ENCODE measurements around the gene SDR9C7.
"Not testable (repeated sequence)": the region's sequence is repeated elsewhere in the genome, so short reads cannot be mapped to it uniquely, and the experiment has no call there.

The SDR9C7 gene

GRCh38 chr12:56962247-56962646 lies 28.0 kb upstream of the SDR9C7 start:
- H3K27ac Mint-ChIP-seq; H3K9me3 Mint-ChIP-seq; ATAC-seq (replicated peaks): not testable (repeated sequence)

GRCh38 chr12:56958422-56958821 lies 24.2 kb upstream of the SDR9C7 start:
- Mint-ChIP-seq H3K4me3 (no peak overlapping the region), H3K27me3 (peaks cover 7 to 10% of the 10 kb centered on the region in 2 donors), H3K36me3 (ENCODE audit: insufficient read depth) (no peaks in the 10 kb centered on the region), H3K9me3 (no peaks in the 10 kb centered on the region), H3K27ac (no peak overlapping the region), H3K4me1 (ENCODE audit: low read depth in 2 of 2) (no peaks in the 10 kb centered on the region)
- ATAC-seq (replicated peaks) = no peak
- DNase-seq = no peak

More at GRCh38 chr12:56962247-56962646, 28.0 kb upstream of the SDR9C7 start:
- not testable (repeated sequence) for H3K4me1 Mint-ChIP-seq (ENCODE audit: low read depth in 2 of 2); H3K4me3 Mint-ChIP-seq; H3K36me3 Mint-ChIP-seq (ENCODE audit: insufficient read depth); H3K27me3 Mint-ChIP-seq; DNase-seq

DNA sequence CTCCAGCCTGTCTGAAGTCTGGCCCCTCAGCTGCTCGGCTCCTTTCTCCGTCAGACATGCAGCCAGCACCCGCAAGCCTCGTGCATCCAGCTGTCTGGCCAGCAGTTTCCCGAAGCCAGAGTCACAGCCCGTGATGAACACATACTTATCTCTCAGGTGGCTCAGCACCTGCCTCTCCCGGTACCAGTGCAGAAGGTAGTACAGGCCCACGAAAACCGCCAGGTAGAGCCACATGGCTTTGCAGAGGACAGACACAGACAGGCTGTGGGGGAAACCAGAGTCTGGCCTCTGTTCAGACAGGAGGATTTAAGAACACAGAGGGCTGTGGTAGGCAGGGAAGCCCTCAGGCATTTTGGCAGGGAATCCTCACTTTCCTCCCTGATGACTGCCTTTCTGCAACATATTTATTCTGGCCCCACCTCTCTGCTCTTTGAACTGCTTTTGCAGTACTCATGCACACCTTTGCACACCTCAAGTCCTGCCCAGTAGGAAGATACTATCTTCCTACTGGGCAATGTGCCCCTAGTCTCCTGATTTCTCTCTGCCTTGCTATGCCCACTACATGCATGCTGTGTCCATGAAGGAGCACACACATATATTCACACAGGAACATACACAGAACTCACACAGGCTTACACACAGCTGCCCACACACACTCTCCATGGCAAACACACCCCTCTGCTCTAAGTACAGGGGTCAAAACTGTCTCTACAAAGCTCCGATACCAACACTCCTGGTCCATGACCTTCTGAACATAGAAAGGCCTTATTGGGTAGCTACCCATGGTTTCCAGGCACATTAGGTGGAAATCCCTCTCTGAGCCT lies 23.2 kb upstream of the SDR9C7 start, which contains the start of gene RDH16:
Gene RDH16, minus strand, starts transcription at position 380 of the 824 bp plus-strand sequence. Its CDS starts 146 bp downstream, at position 234.
- DNase-seq (no peak), ATAC-seq (replicated peaks) (no peak)
- Mint-ChIP-seq H3K36me3 (ENCODE audit: insufficient read depth) (no peaks in the 10 kb centered on the region), H3K27ac (no peak within 1 kb of the TSS), H3K4me1 (ENCODE audit: low read depth in 2 of 2) (no peaks in the 10 kb centered on the region), H3K9me3 (no peaks in the 10 kb centered on the region), H3K4me3 (no peak within 1 kb of the TSS), H3K27me3 (peaks cover 7 to 10% of the 10 kb centered on the region in 2 donors)

DNA sequence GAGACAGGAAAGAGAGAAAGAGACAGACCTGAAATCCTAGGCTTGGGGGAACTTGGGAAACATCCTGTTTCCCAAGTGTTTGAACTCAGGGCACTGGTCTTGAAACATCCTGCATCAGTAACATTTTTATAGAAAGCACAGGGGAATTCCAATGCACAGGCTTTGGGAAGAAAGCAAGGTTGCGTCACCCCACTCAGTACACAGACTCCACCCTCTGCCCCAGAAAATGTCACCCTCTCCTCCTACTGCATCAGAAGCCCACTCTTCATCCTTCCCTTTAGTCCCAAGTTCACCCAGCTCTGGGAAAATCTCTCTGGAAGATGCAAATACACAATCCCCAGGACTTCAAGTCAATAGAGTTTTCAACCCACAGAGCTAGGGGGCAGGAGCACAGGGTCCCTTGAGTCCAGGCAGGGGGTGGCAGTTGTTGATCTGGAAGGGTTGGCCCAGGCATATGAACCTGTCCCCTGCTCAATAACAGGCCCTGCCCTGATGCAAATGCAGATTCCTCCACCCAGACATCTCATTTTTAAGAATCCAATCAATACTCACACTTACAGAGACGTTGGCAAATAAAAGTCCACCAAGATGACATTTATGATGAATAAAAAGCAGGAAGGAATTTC lies 21.5 kb upstream of the SDR9C7 start:
- DNase-seq (no peak), ATAC-seq (replicated peaks) (no peak)
- peaks cover 0 to 10% of the 10 kb centered on the region in 2 donors for H3K27me3 Mint-ChIP-seq
- no peaks in the 10 kb centered on the region for H3K36me3 Mint-ChIP-seq (ENCODE audit: insufficient read depth)
- H3K9me3 Mint-ChIP-seq = no peaks in the 10 kb centered on the region
- no peak overlapping the region for H3K4me3 Mint-ChIP-seq
- no peak overlapping the region for H3K27ac Mint-ChIP-seq
- H3K4me1 Mint-ChIP-seq (ENCODE audit: low read depth in 2 of 2) = no peaks in the 10 kb centered on the region

DNA sequence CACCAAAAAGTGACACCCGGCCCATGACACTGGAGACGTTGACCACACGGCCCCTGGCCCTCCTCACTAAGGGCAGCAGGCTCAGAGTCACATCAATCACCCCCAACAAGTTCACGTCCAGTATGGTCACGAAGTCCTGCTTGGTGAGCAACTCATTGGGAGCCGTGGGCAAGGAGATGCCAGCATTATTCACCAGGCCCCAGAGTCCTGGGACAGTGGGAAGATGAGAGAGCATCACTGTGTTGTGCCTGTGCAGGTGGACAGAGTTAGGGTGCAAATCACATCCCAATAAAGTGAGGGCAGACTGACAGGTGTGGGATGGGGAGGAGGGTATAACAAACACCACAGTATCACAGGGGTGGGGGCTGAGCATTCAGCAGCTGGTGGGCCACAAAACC lies 20.7 kb upstream of the SDR9C7 start:
- no peak for ATAC-seq (replicated peaks)
- no peak overlapping the region for H3K4me3 Mint-ChIP-seq
- no peaks in the 10 kb centered on the region for H3K36me3 Mint-ChIP-seq (ENCODE audit: insufficient read depth)
- no peaks in the 10 kb centered on the region for H3K4me1 Mint-ChIP-seq (ENCODE audit: low read depth in 2 of 2)
- H3K27me3 Mint-ChIP-seq = peaks cover 0 to 10% of the 10 kb centered on the region in 2 donors
- no peak for DNase-seq
- H3K9me3 Mint-ChIP-seq = no peaks in the 10 kb centered on the region
- no peak overlapping the region for H3K27ac Mint-ChIP-seq

- peaks cover 0 to 10% of the 10 kb centered on the region in 2 donors for H3K27me3 Mint-ChIP-seq
Observed at GRCh38 chr12:56954057-56954957, 20.1 kb upstream of the SDR9C7 start.

GRCh38 chr12:56953314-56953713 lies 19.1 kb upstream of the SDR9C7 start:
- Mint-ChIP-seq H3K27ac (no peak overlapping the region), H3K9me3 (no peaks in the 10 kb centered on the region), H3K27me3 (peaks cover 0 to 17% of the 10 kb centered on the region in 2 donors), H3K36me3 (ENCODE audit: insufficient read depth) (no peaks in the 10 kb centered on the region), H3K4me1 (ENCODE audit: low read depth in 2 of 2) (no peaks in the 10 kb centered on the region), H3K4me3 (no peak overlapping the region)
- DNase-seq (no peak), ATAC-seq (replicated peaks) (no peak)

More at GRCh38 chr12:56954057-56954957, 20.1 kb upstream of the SDR9C7 start:
- Mint-ChIP-seq H3K4me3 (no peak overlapping the region), H3K36me3 (ENCODE audit: insufficient read depth) (no peaks in the 10 kb centered on the region), H3K9me3 (no peaks in the 10 kb centered on the region), H3K27ac (no peak overlapping the region), H3K4me1 (ENCODE audit: low read depth in 2 of 2) (no peaks in the 10 kb centered on the region)
- DNase-seq (no peak), ATAC-seq (replicated peaks) (no peak)

- ATAC-seq (replicated peaks) = no peak
- Mint-ChIP-seq H3K27ac (no peak overlapping the region), H3K36me3 (ENCODE audit: insufficient read depth) (no peaks in the 10 kb centered on the region), H3K27me3 (peaks cover 0 to 12% of the 10 kb centered on the region in 2 donors), H3K4me1 (ENCODE audit: low read depth in 2 of 2) (no peaks in the 10 kb centered on the region), H3K4me3 (no peak overlapping the region), H3K9me3 (no peaks in the 10 kb centered on the region)
- no peak for DNase-seq
Observed at GRCh38 chr12:56951582-56952339, 17.6 kb upstream of the SDR9C7 start.

DNA sequence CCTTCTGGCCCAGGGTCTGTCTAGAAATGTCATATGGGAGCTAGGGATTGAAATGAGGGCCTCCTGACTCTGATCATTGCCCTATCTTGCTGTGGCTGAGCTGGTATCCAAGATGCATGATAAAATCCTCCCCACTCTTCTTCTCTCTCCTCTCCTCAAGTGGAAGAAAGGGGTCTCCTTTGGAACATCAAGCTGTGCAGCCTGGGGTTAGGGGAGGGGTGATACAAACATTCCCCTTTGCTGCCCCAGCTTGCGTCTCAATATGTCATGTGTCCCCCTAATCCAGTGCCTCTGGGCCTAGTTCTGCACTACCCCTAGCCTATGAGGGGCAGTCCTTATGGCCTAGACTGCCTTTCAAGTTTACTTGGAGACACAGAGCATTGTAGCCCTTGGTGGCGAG lies 14.7 kb upstream of the SDR9C7 start:
- H3K4me1 Mint-ChIP-seq (ENCODE audit: low read depth in 2 of 2) = no peaks in the 10 kb centered on the region
- H3K36me3 Mint-ChIP-seq (ENCODE audit: insufficient read depth) = no peaks in the 10 kb centered on the region
- no peaks in the 10 kb centered on the region for H3K9me3 Mint-ChIP-seq
- no peak overlapping the region for H3K4me3 Mint-ChIP-seq
- H3K27me3 Mint-ChIP-seq = peaks cover 0 to 12% of the 10 kb centered on the region in 2 donors
- DNase-seq (no peak), ATAC-seq (replicated peaks) (no peak)
- H3K27ac Mint-ChIP-seq = no peak overlapping the region

GRCh38 chr12:56948457-56948777 lies 14.2 kb upstream of the SDR9C7 start:
- Mint-ChIP-seq H3K4me1 (ENCODE audit: low read depth in 2 of 2) (no peaks in the 10 kb centered on the region), H3K27me3 (peaks cover 0 to 12% of the 10 kb centered on the region in 2 donors), H3K27ac (no peak overlapping the region), H3K36me3 (ENCODE audit: insufficient read depth) (no peaks in the 10 kb centered on the region), H3K4me3 (no peak overlapping the region), H3K9me3 (no peaks in the 10 kb centered on the region)
- ATAC-seq (replicated peaks) (no peak), DNase-seq (no peak)

- H3K36me3 Mint-ChIP-seq (ENCODE audit: insufficient read depth) = no peaks in the 10 kb centered on the region
- no peaks in the 10 kb centered on the region for H3K4me1 Mint-ChIP-seq (ENCODE audit: low read depth in 2 of 2)
- peaks cover under 1 to 13% of the 10 kb centered on the region in 2 donors for H3K27me3 Mint-ChIP-seq
Observed at GRCh38 chr12:56947633-56948456, 13.6 kb upstream of the SDR9C7 start.

DNA sequence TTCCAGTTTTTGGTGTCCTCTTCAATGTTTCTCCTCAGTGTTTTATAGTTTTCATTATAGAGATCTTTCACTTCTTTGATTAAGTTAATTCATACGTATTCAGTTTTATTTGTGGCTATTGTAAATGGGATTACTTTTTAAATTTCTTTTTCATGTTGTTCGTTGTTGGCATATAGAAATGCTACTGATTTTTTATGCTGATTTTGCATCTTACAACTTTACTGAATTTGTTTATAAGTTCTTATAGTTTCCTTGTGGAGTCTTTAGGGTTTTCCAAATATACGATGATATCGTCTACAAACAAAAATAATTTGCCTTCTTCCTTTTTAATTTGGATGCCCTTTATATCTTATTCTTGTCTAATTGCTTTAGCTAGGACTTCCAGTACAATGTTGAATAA lies 9.7 kb upstream of the SDR9C7 start:
- H3K27ac Mint-ChIP-seq = no peak overlapping the region
- DNase-seq = no peak
- no peaks in the 10 kb centered on the region for H3K4me1 Mint-ChIP-seq (ENCODE audit: low read depth in 2 of 2)
- no peaks in the 10 kb centered on the region for H3K36me3 Mint-ChIP-seq (ENCODE audit: insufficient read depth)
- H3K9me3 Mint-ChIP-seq = no peaks in the 10 kb centered on the region
- ATAC-seq (replicated peaks) = no peak
- peaks cover 12 to 25% of the 10 kb centered on the region in 2 donors for H3K27me3 Mint-ChIP-seq
- H3K4me3 Mint-ChIP-seq = no peak overlapping the region

More at GRCh38 chr12:56947633-56948456, 13.6 kb upstream of the SDR9C7 start:
- no peak for DNase-seq
- Mint-ChIP-seq H3K27ac (no peak overlapping the region), H3K9me3 (no peaks in the 10 kb centered on the region), H3K4me3 (no peak overlapping the region)
- no peak for ATAC-seq (replicated peaks)

Data from effector memory CD8-positive, alpha-beta T cell (primary cell).